PC-9 (cell line): ENCODE results near the gene SLC4A4. TPM values are rescaled to one million over a fixed set of nuclear protein-coding genes. Genes with fewer than 3 reads are reported as not detected.

Experiments used
- BruUV-seq: library from RNA; stranded (reverse); fragments of 400-500 nt; replicated peaks from 2 replicates; lab custom pipeline; 2021; lab: Mats Ljungman, UMichigan
- CTCF ChIA-PET: fragments of 300-600 bp; sonication (Branson Sonifier 250); formaldehyde crosslinking; loops from one replicate; lab custom pipeline; 2022; ENCODE audit warnings: antibody characterized with exemption; lab: Charles Lee
- POLR2A ChIA-PET: fragments of 300-600 bp; sonication (Branson Sonifier 250); formaldehyde crosslinking; loops from one replicate; lab custom pipeline; 2022; ENCODE audit warnings: antibody characterized with exemption; ENCODE audit not compliant: unreplicated experiment; lab: Charles Lee
- DNase-seq, 2 experiments: peaks; one replicate each; pipeline versions ENCODE4 v3.0.0 to v3.0.0-alpha.2; 2015 to 2022; ENCODE audit warnings: mixed read lengths in 1 of 2
- H2AFZ ChIP-seq: fragments of 200-600 bp; sonication (generic); 2 replicates; pipeline ENCODE4 v1.8.1; 2017; ENCODE audit warnings: antibody characterized with exemption
- H3F3A ChIP-seq: fragments of 200-600 bp; sonication (generic); 2 replicates; pipeline ENCODE4 v1.8.1; 2017; ENCODE audit warnings: antibody characterized with exemption, mild to moderate bottlenecking, low read depth; ENCODE audit not compliant: insufficient read depth
- H3K27ac ChIP-seq: fragments of 200-600 bp; sonication (generic); 2 replicates; pipeline ENCODE4 v1.6.1; 2016; ENCODE audit warnings: mixed run types
- H3K27me3 ChIP-seq: fragments of 200-600 bp; sonication (generic); 2 replicates; pipeline ENCODE4 v1.6.1; 2016; ENCODE audit warnings: low read depth, mixed run types; ENCODE audit not compliant: insufficient read depth
- H3K36me3 ChIP-seq: fragments of 200-600 bp; sonication (generic); 2 replicates; pipeline ENCODE4 v1.6.1; 2016; ENCODE audit warnings: low read depth, mixed run types
- H3K4me1 ChIP-seq: fragments of 200-600 bp; sonication (generic); replicated peaks from 2 replicates; pipeline ENCODE4 v1.6.1; 2016; ENCODE audit warnings: mixed run types; ENCODE audit not compliant: insufficient read depth
- H3K4me2 ChIP-seq: fragments of 200-600 bp; sonication (generic); 2 replicates; pipeline ENCODE4 v1.6.1; 2017; ENCODE audit warnings: mixed run types
- H3K4me3 ChIP-seq: fragments of 200-600 bp; sonication (generic); 2 replicates; pipeline ENCODE4 v1.6.1; 2016; ENCODE audit warnings: mixed run types
- H3K79me2 ChIP-seq: fragments of 200-600 bp; sonication (generic); 2 replicates; pipeline ENCODE4 v1.6.1; 2017; ENCODE audit warnings: low read depth, mixed run types
- H3K9me2 ChIP-seq: fragments of 200-600 bp; sonication (generic); 2 replicates; pipeline ENCODE4 v1.8.1; 2017; ENCODE audit warnings: mild to moderate bottlenecking; ENCODE audit not compliant: insufficient read depth
- H3K9me3 ChIP-seq: fragments of 200-600 bp; sonication (generic); 2 replicates; pipeline ENCODE4 v1.8.1; 2016; ENCODE audit warnings: low read depth; ENCODE audit not compliant: insufficient read depth
- H4K20me1 ChIP-seq: fragments of 200-600 bp; sonication (generic); 2 replicates; pipeline ENCODE4 v1.8.1; 2017; ENCODE audit not compliant: insufficient read depth
- CTCF ChIP-seq: fragments of 200-600 bp; sonication (generic); conservative IDR thresholded peaks from 2 replicates; pipeline ENCODE4 v1.6.1; 2017; ENCODE audit warnings: mixed run types, antibody characterized with exemption, mild to moderate bottlenecking, moderate library complexity
- EZH2 ChIP-seq: fragments of 200-600 bp; sonication (generic); IDR thresholded peaks from 2 replicates; pipeline ENCODE4 v1.8.0; 2017; ENCODE audit warnings: antibody characterized with exemption, low read depth
- intact Hi-C: fragments of 100-400 bp; cut with micrococcal nuclease; formaldehyde crosslinking; loops from one replicate; pipeline ENCODE4 v1.10.0; 2022; ENCODE audit not compliant: unreplicated experiment
- total RNA-seq: library from RNA; stranded (reverse); gene quantifications from 2 replicates; pipeline ENCODE4 v1.2.3, GENCODE V29; 2021

Gene SLC4A4
- total RNA-seq, 1 experiment from 2014 or later = 0.44 TPM

- H3K27me3 ChIP-seq = no peaks in the 10 kb centered on the region
- H3K9me2 ChIP-seq = no peaks in the 10 kb centered on the region
- no peaks in the 10 kb centered on the region for H4K20me1 ChIP-seq
- peak in 1 of 2 experiments; percentile 94 for DNase-seq
- intact Hi-C loops = loop anchor here (2.0 kb wide), 2 partner anchors 41 to 105 kb away; no protein-coding TSS in a partner anchor
- H3F3A ChIP-seq = peaks cover 26% of the 10 kb centered on the region
- ChIA-PET CTCF (no interaction called here), POLR2A (interaction anchor here (0.7 kb wide), 1 partner anchor 269 kb away, joined by 5 read pairs; the partner anchor contains the start of gene SLC4A4)
- H3K4me1 ChIP-seq = peaks cover 33% of the 10 kb centered on the region
- H3K79me2 ChIP-seq = no peaks in the 10 kb centered on the region
- peak overlapping the region; percentile 29; the same call in 1 of the 2 replicates for H3K4me3 ChIP-seq
- no TSS peak for BruUV-seq
- H3K9me3 ChIP-seq = 0 out of 2 replicates have a peak, but pooled peaks cover 14% of the 10 kb centered on the region
- peak overlapping the region; percentile 49 for H3K4me2 ChIP-seq
- H3K27ac ChIP-seq = peak overlapping the region; percentile 99
- H3K36me3 ChIP-seq = no peaks in the 10 kb centered on the region
- no peak for TF ChIP-seq EZH2
- no peak for TF ChIP-seq CTCF
- H2AFZ ChIP-seq = 0 out of 2 replicates have a peak overlapping the region, but pooled peaks have one; percentile 1
Measured at GRCh38 chr4:71607780-71608677, 269.2 kb downstream of the SLC4A4 start.

- no peaks in the 10 kb centered on the region for H3K9me2 ChIP-seq
- no peak for TF ChIP-seq CTCF
- TF ChIP-seq EZH2 = no peak
- intact Hi-C loops = loop anchor here (2.0 kb wide), 2 partner anchors 40 to 104 kb away; no protein-coding TSS in a partner anchor
- DNase-seq = peak in 1 of 2 experiments; percentile 36
- H3K79me2 ChIP-seq = no peaks in the 10 kb centered on the region
- H3K27ac ChIP-seq = peak overlapping the region; percentile 99
- H3K36me3 ChIP-seq = no peaks in the 10 kb centered on the region
- peaks cover 33% of the 10 kb centered on the region for H3K4me1 ChIP-seq
- peaks cover 26% of the 10 kb centered on the region for H3F3A ChIP-seq
- H3K4me3 ChIP-seq = no peak overlapping the region; the same call in 1 of the 2 replicates
- H3K4me2 ChIP-seq = peak overlapping the region; percentile 49
- H3K9me3 ChIP-seq = 0 out of 2 replicates have a peak, but pooled peaks cover 14% of the 10 kb centered on the region
- no peaks in the 10 kb centered on the region for H3K27me3 ChIP-seq
- H2AFZ ChIP-seq = no peak overlapping the region
- TSS peak; percentile 95 for BruUV-seq
- H4K20me1 ChIP-seq = no peaks in the 10 kb centered on the region
- CTCF ChIA-PET = no interaction called here
- POLR2A ChIA-PET = no interaction called here
Measured at GRCh38 chr4:71608678-71609071, 269.9 kb downstream of the SLC4A4 start.

GRCh38 chr4:71609167-71609566, 270.3 kb downstream of the SLC4A4 start:
- no peak overlapping the region for H3K4me3 ChIP-seq
- no peaks in the 10 kb centered on the region for H3K27me3 ChIP-seq
- no peaks in the 10 kb centered on the region for H3K9me2 ChIP-seq
- no peak overlapping the region for H2AFZ ChIP-seq
- H3K9me3 ChIP-seq = 0 out of 2 replicates have a peak, but pooled peaks cover 14% of the 10 kb centered on the region
- H4K20me1 ChIP-seq = no peaks in the 10 kb centered on the region
- POLR2A ChIA-PET = no interaction called here
- H3F3A ChIP-seq = peaks cover 26% of the 10 kb centered on the region
- peaks cover 36% of the 10 kb centered on the region for H3K4me1 ChIP-seq
- no TSS peak for BruUV-seq
- peak in 1 of 2 experiments; percentile 35 for DNase-seq
- H3K36me3 ChIP-seq = no peaks in the 10 kb centered on the region
- intact Hi-C loops = loop anchor here (2.0 kb wide), 2 partner anchors 40 to 104 kb away; no protein-coding TSS in a partner anchor
- CTCF ChIA-PET = no interaction called here
- peak overlapping the region; percentile 49 for H3K4me2 ChIP-seq
- no peaks in the 10 kb centered on the region for H3K79me2 ChIP-seq
- TF ChIP-seq CTCF (no peak), EZH2 (no peak)
- H3K27ac ChIP-seq = peak overlapping the region; percentile 99
